WI38 (cell line): ENCODE results near the gene STX18.
"Not testable (repeated sequence)": the region's sequence is repeated elsewhere in the genome, so short reads cannot be mapped to it uniquely, and the experiment has no call there.

Experiments used
- H3K4me3 ChIP-seq: 2 replicates; pipeline ENCODE4 v1.5.1; 2011; ENCODE audit warnings: low read depth, mild to moderate bottlenecking, control low read depth, low read length
- CTCF ChIP-seq: IDR thresholded peaks from 2 replicates; pipeline ENCODE4 v1.5.1; 2012; ENCODE audit warnings: low read depth, mild to moderate bottlenecking, control low read depth, low read length

The STX18 gene

GRCh38 chr4:4568806-4569427 is 27.1 kb upstream of the STX18 start:
- TF ChIP-seq CTCF: no peak

GRCh38 chr4:4566359-4566758 is 24.5 kb upstream of the STX18 start:
- not testable (repeated sequence) for H3K4me3 ChIP-seq

More at GRCh38 chr4:4568806-4569427, 27.1 kb upstream of the STX18 start:
- no peak overlapping the region for H3K4me3 ChIP-seq

DNA sequence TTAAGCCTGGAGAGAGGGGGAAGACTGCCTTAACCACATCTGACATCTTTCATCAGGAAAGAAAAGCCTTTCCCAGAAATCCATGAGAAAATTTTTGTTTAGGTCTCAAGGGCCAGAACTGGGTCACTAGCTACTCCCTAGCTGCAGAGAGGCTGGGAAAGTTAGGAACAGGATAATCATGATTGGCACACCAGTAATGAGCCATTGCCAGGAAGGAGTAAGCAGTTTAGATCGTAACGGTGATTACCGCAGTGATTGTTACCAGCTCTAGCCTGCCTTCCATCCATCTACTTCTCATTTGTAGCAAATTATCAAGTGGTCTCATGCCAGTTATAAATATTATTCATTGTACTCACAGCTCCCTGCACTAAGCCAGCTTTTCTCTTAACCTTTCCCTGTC is 22.7 kb upstream of the STX18 start:
- no peak overlapping the region for H3K4me3 ChIP-seq
- no peak for TF ChIP-seq CTCF

GRCh38 chr4:4560642-4561041 is 18.8 kb upstream of the STX18 start:
- no peak overlapping the region for H3K4me3 ChIP-seq
- no peak for TF ChIP-seq CTCF

- TF ChIP-seq CTCF: no peak
- no peak overlapping the region for H3K4me3 ChIP-seq
Measured at GRCh38 chr4:4560136-4560535, 18.3 kb upstream of the STX18 start.

GRCh38 chr4:4559596-4559995 is 17.7 kb upstream of the STX18 start:
- TF ChIP-seq CTCF: no peak

GRCh38 chr4:4558881-4559280 is 17.0 kb upstream of the STX18 start:
- H3K4me3 ChIP-seq: no peak overlapping the region
- no peak for TF ChIP-seq CTCF

More at GRCh38 chr4:4559596-4559995, 17.7 kb upstream of the STX18 start:
- no peak overlapping the region for H3K4me3 ChIP-seq

DNA sequence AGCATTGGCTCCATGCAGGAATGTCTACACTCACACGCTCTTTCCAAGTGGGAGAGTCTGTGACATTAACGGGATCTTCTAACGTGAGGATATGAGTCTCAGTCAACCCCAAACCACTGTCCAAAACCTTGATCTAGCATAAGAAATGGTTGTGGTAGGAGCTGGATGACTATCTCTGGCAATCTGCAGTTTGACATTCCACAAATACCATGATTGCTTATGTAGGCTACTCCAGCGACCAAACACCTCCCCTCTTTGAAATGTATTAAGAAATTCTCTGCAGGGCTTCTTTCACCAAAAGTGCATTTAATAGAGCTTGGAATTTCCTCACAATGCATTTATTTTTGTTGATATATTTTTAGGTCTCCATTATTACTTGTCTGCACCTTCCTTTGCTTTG is 14.1 kb upstream of the STX18 start:
- no peak overlapping the region for H3K4me3 ChIP-seq
- no peak for TF ChIP-seq CTCF
